Epithelial cell of esophagus (primary cell): ENCODE results near the gene ARHGAP26.

Experiments used
- DNase-seq: peaks from one replicate; pipeline ENCODE4 v3.0.0; 2010; ENCODE audit warnings: low read depth
- H3K4me3 ChIP-seq: 2 replicates; pipeline ENCODE4 v1.5.1; 2011; ENCODE audit warnings: mild to moderate bottlenecking, low read length, control low read depth
- TF ChIP-seq, protein P1 (sequence below): IDR thresholded peaks from 2 replicates; pipeline ENCODE4 v1.5.1; 2011; ENCODE audit warnings: low read depth, mild to moderate bottlenecking, low read length, control low read depth, inconsistent platforms; ENCODE audit not compliant: insufficient read depth; ENCODE audit errors: missing control alignments

ARHGAP26 gene

DNA sequence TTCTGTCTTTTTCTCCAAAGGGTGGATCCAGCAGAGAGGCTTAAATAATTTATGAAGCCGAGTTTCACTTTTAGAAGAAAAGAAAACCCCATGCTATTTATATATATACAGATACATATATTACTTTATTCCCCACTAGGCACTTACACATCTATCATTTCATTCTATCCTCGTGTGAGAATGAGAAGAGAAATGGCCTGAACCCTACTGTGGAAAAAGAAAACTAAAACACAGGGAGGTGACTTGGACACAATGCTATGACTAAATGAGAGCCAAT is 438.1 kb downstream of the ARHGAP26 start:
- H3K4me3 ChIP-seq = no peak overlapping the region
- TF ChIP-seq, protein P1, sequence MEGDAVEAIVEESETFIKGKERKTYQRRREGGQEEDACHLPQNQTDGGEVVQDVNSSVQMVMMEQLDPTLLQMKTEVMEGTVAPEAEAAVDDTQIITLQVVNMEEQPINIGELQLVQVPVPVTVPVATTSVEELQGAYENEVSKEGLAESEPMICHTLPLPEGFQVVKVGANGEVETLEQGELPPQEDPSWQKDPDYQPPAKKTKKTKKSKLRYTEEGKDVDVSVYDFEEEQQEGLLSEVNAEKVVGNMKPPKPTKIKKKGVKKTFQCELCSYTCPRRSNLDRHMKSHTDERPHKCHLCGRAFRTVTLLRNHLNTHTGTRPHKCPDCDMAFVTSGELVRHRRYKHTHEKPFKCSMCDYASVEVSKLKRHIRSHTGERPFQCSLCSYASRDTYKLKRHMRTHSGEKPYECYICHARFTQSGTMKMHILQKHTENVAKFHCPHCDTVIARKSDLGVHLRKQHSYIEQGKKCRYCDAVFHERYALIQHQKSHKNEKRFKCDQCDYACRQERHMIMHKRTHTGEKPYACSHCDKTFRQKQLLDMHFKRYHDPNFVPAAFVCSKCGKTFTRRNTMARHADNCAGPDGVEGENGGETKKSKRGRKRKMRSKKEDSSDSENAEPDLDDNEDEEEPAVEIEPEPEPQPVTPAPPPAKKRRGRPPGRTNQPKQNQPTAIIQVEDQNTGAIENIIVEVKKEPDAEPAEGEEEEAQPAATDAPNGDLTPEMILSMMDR = no peak
- no peak for DNase-seq

DNA sequence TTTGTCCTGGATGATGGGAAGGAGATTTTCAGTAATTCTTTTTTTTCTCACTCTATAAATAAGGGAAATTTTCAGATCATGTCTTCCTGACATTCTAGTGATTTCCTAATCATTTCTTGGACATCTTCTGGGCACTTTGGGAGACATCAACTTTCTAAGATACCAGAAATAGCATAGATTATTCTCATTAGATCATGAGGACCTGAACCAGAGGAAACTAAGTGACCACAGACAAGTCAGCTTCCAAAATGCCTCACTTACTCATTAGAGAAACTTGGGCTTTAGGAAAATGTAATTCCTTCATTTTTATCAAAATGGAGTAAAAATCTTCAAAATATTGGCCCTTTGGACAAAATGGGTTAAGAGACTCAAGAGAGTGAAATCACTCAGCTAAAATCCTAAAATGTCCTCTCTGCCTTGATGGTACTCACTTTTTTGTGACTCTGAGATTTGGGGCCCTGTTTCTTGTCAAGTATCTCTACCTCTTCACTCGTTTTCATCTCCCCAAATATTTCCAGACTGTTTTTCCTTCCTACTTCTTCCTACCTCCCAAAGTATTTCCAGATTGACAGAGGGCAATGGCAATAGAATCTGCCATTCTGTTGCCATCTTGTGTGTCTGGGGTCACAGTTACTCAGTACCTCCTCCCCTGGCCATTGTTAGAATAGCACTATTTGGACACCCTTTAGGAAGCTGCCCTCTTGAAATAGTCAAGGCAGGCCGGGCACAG is 438.8 kb downstream of the ARHGAP26 start:
- H3K4me3 ChIP-seq = no peak overlapping the region
- DNase-seq = no peak
- TF ChIP-seq, protein P1 = peak; percentile 15

DNA sequence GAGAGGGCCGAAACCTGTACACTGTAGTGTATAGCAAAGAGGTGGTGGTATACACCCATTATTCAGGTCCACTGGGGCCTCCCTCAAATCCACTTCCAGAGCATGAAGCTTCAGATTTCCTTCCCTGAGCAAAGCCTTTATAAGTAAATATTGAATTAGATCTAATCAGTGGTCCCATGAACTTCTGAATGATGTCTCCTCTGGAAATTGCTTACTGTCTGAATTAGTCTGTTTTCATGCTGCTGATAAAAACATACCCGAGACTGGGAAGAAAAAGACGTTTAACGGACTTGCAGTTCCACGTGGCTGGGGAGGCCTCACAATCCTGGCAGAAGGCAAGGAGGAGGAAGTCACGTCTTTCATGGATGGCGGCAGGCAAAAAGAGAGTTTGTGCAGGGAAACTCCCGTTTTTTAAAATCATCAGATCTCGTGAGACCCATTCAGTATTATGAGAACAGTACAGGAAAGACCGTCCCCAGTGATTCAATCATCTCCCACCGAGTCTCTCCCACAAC is 439.8 kb downstream of the ARHGAP26 start:
- no peak for DNase-seq
- TF ChIP-seq, protein P1 = no peak
- H3K4me3 ChIP-seq = no peak overlapping the region

DNA sequence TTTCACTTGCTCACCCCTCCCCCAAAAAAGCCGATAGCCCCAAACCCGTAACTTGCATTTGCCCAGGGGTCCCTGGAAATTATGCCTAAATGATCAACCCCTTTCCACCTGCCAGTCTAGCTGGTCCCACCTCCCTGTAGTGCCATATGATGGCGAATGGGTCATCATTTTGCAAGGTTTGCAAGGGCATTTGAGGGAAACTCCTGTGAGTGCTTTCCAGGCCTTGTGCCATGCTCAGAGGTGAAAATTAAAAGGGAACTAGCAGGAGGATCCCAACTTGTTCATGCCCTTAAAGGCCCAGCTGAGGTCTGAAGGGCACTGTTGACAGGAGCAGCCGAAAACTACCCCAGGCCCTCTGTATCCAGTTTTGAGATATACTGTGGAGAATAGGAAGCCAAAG is 440.4 kb downstream of the ARHGAP26 start:
- no peak overlapping the region for H3K4me3 ChIP-seq
- no peak for DNase-seq
- TF ChIP-seq, protein P1 = no peak

DNA sequence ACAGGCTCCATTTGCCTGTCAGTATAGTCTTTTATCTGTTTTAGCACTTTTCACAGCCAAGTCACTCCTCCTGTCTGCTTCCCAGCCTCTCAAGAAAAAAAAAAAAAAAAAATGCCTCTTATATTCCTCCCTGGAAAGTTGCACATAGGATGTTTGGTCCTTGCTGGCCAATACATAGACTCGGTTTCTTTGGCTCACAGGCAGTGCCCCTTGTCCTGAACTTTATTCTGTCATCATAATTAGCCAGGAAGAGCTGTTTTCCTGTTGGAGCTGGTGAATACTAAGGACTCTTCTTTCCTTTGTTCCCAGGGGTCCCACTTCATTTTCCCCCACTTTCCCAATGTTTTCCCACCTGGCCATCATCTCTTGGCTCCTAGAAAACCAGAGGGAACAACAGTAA is 442.1 kb downstream of the ARHGAP26 start:
- TF ChIP-seq, protein P1 = no peak
- no peak for DNase-seq
- H3K4me3 ChIP-seq = no peak overlapping the region

DNA sequence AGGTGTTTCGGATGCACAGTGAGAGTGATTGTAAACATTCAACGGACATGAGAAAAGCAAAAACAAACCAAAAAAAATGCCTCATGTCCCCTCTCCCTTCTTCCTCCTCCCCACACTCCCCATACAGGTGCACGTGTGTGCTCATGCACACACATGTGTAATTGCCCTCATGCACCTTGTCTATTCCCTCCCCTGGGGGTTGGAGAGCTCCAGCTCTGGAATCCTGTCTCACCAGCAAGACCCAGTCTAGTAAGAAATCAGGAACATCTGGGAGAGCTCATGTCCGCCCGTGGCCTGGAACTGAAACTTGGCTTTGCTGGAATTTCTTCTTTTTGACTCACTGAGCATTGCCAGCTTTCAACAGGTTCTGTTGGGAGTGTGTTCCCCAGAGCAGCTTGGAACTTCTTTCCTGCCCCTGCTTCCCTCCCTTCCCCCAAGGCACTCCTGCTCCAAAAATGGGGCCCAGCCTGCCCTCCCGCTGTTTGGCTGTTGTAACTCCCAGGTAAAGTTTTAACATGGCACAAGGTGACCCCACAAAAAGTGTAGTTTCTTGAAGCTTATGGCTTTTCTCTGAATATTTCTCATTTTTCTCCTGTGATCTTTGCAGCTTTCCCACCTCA is 443.2 kb downstream of the ARHGAP26 start:
- peak; percentile 47 for DNase-seq
- TF ChIP-seq, protein P1 = no peak
- H3K4me3 ChIP-seq = no peak overlapping the region
